Neutrophil (primary cell): ENCODE measurements around the gene ARHGDIA.
A peak's percentile ranks its signal among the peaks of the same experiment; 100 is the strongest.

Source experiments
- H3K27ac ChIP-seq: fragments of 200-600 bp; sonication (generic); 2 replicates; pipeline ENCODE4 v1.5.1; 2016; ENCODE audit warnings: mild to moderate bottlenecking, moderate library complexity
- H3K27me3 ChIP-seq: fragments of 200-600 bp; sonication (generic); 2 replicates; pipeline ENCODE4 v1.6.0; 2016; ENCODE audit warnings: mild to moderate bottlenecking
- H3K36me3 ChIP-seq: fragments of 200-600 bp; sonication (generic); 2 replicates; pipeline ENCODE4 v1.5.1; 2017
- H3K4me1 ChIP-seq, 2 experiments: fragments of 200-600 bp in 1 of 2; sonication (generic) in 1 of 2; 1 replicate in 1 of 2; 2 replicates in 1 of 2; pipeline versions ENCODE4 v1.5.1 to v1.6.1; 2013 to 2016; ENCODE audit warnings: low read depth in 1 of 2, low read length in 1 of 2, mild to moderate bottlenecking in 1 of 2, moderate library complexity in 1 of 2; ENCODE audit not compliant: control insufficient read depth in 1 of 2, insufficient read depth in 1 of 2
- H3K4me3 ChIP-seq, 2 experiments: fragments of 200-600 bp in 1 of 2; sonication (generic) in 1 of 2; 1 replicate in 1 of 2; 2 replicates in 1 of 2; pipeline ENCODE4 v1.5.1; 2013 to 2016; ENCODE audit warnings: low read depth in 1 of 2, low read length in 1 of 2, mild to moderate bottlenecking in 1 of 2, moderate library complexity in 1 of 2
- H3K9me3 ChIP-seq: fragments of 200-600 bp; sonication (generic); 2 replicates; pipeline ENCODE4 v1.5.1; 2016
- CTCF ChIP-seq: fragments of 200-600 bp; sonication (generic); IDR thresholded peaks from 2 replicates; pipeline ENCODE4 v1.5.1; 2016; ENCODE audit warnings: antibody characterized with exemption

Gene ARHGDIA

GRCh38 chr17:81911277-81911961, 40.3 kb upstream of the ARHGDIA start, which contains the start of gene PCYT2:
Gene PCYT2, minus strand, starts transcription at chr17:81911399. Its CDS starts 44 bp downstream, at chr17:81911355.
- H3K27ac ChIP-seq, result peak within 1 kb of the TSS; percentile 56
- H3K4me1 ChIP-seq, result peaks cover 29 to 34% of the 10 kb centered on the region in 2 experiments
- H3K9me3 ChIP-seq, result no peaks in the 10 kb centered on the region
- peaks cover 4% of the 10 kb centered on the region for H3K27me3 ChIP-seq
- TF ChIP-seq CTCF, result no peak
- peak within 1 kb of the TSS; percentile 70 to 76 for H3K4me3 ChIP-seq
- H3K36me3 ChIP-seq, result peaks cover 44% of the 10 kb centered on the region

GRCh38 chr17:81910840-81911276, 39.7 kb upstream of the ARHGDIA start:
- peaks cover 4% of the 10 kb centered on the region for H3K27me3 ChIP-seq
- no peaks in the 10 kb centered on the region for H3K9me3 ChIP-seq
- H3K4me3 ChIP-seq, result peak overlapping the region; percentile 70 to 76
- H3K36me3 ChIP-seq, result peaks cover 42% of the 10 kb centered on the region
- H3K4me1 ChIP-seq, result peaks cover 23 to 28% of the 10 kb centered on the region in 2 experiments
- no peak for TF ChIP-seq CTCF
- H3K27ac ChIP-seq, result peak overlapping the region; percentile 36

DNA sequence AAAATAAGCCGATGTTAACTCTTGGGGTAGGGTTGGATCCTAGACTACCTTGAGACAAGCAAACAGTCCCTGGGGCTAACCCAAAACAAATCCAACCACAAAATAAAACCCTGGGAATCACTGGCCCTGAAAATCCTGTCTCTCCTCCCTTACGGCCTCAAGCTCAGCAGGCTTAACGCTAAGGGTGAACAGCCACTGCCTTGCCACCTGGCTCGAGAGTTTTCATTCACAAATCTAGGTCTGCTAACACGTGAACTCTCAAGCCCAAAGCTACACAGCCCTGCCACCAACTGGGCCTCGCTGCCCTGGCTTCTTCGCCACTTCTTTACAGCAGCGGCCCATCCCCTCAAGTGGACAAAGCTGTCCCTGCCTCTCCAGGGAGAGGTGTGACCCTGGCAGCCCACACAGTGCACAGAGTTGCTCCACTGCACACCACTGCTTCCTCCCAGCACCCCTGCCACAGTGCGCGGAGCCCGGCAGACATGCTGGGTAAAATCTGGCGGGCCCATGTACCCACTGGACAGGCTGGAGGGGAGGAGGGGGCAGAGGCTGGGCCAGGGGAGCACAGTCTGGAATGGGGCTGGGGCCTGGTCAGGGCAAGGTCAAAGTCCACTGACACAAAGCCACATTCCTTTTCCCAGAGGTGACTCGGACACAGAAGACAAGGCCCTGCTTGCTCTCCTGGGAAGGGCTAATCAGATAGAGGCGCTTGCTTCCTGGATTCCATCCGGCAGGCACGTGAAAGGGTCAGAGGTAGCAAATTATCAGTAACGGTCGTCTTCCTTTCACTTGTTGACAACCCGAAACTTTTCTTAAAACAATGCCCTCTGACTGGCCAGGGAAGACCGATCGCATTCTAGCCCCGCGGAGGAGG, 39.1 kb upstream of the ARHGDIA start:
- Histone ChIP-seq H3K4me3 (peak overlapping the region; percentile 70 to 76), H3K9me3 (no peaks in the 10 kb centered on the region), H3K27ac (peak overlapping the region; percentile 36), H3K27me3 (peaks cover 4% of the 10 kb centered on the region), H3K36me3 (peaks cover 36% of the 10 kb centered on the region), H3K4me1 (peaks cover 19 to 23% of the 10 kb centered on the region in 2 experiments)
- TF ChIP-seq CTCF, result no peak

- H3K9me3 ChIP-seq, result no peaks in the 10 kb centered on the region
- H3K27ac ChIP-seq, result no peak overlapping the region
- peaks cover 4% of the 10 kb centered on the region for H3K27me3 ChIP-seq
- H3K4me3 ChIP-seq, result no peak overlapping the region
- peaks cover 19 to 23% of the 10 kb centered on the region in 2 experiments for H3K4me1 ChIP-seq
- TF ChIP-seq CTCF, result no peak
- peaks cover 29% of the 10 kb centered on the region for H3K36me3 ChIP-seq
Observed at GRCh38 chr17:81909231-81909630, 38.1 kb upstream of the ARHGDIA start.

DNA sequence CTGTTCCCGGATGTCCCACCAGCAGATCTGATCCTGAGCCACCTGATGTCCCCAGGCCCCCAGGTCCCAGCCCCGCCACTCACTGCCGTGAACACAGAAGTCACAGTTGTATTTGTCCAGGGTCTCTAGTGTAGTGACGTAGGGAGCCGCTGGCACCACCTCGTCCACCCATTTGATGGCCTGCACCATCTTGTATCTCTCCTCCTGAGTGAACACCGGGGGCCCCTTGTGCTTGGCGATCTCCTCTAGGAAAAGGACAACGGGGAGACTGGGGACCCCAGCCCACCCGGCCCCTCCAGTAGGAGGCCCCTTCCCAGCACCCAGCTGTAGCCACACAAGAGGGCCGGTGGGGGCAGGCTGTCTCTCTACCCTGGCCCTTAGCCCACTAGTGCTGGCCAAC, 37.7 kb upstream of the ARHGDIA start:
- TF ChIP-seq CTCF, result no peak
- Histone ChIP-seq H3K36me3 (peaks cover 29% of the 10 kb centered on the region), H3K9me3 (no peaks in the 10 kb centered on the region), H3K27me3 (peaks cover 6% of the 10 kb centered on the region), H3K4me3 (no peak overlapping the region), H3K27ac (no peak overlapping the region), H3K4me1 (peaks cover 19 to 23% of the 10 kb centered on the region in 2 experiments)
